K562 (cell line): Measurements from ENCODE around the gene KCNN4. TPM values are rescaled to one million over a fixed set of nuclear protein-coding genes. Genes with fewer than 3 reads are reported as not detected.

ENCODE experiments used
- ATAC-seq: fragments of 200-7000 bp; cut with Tn5 transposase; 3 replicates; pipeline ENCODE4 v1.9.1; 2020; ENCODE audit warnings: moderate library complexity
- BruUV-seq: library from RNA; stranded (reverse); fragments of 400-500 nt; replicated peaks from 2 replicates; lab custom pipeline; 2021; lab: Mats Ljungman, UMichigan
- CTCF ChIA-PET: fragments of 300-600 bp; formaldehyde crosslinking; extraction: SDS; loops from one replicate; lab custom pipeline; 2021; ENCODE audit warnings: low intra/inter-chr PET ratio; lab: Yijun Ruan, JAX
- POLR2A ChIA-PET: fragments of 300-600, 350-650 bp; sonication (Branson Sonifier 250); formaldehyde crosslinking; extraction: SDS; loops from one replicate; lab custom pipeline; 2021; ENCODE audit warnings: antibody characterized with exemption, inconsistent platforms; lab: Yijun Ruan, JAX
- DNase-seq, 4 experiments: peaks; one replicate each; pipeline versions ENCODE4 v3.0.0 to v3.0.0-alpha.2; 2011 to 2018; ENCODE audit warnings: low spot score in 3 of 4, mixed read lengths in 3 of 4; ENCODE audit errors: extremely low read depth in 1 of 4
- FAIRE-seq: peaks from 2 replicates; lab custom pipeline; 2011; peaks lifted over from hg19 to GRCh38; lab: Jason Lieb, UNC
- H2AFZ ChIP-seq: 2 replicates; pipeline ENCODE4 v1.6.0; 2011; ENCODE audit warnings: low read depth, low read length, control low read depth, inconsistent platforms
- H3K27ac ChIP-seq: fragments of 200-600 bp; 3 replicates; pipeline ENCODE4 v1.8.0; 2011; ENCODE audit warnings: low read depth, mild to moderate bottlenecking, control low read depth, inconsistent platforms, low read length, moderate library complexity, mixed read lengths; ENCODE audit errors: extremely low read depth
- H3K27me3 ChIP-seq, 2 experiments: fragments of 300-600 bp in 1 of 2; 2 replicates in 1 of 2; 3 replicates in 1 of 2; pipeline versions ENCODE4 v1.6.0 to v1.8.0; 2011; ENCODE audit warnings: inconsistent platforms in 2 of 2, low read length in 2 of 2, mild to moderate bottlenecking in 1 of 2, mixed read lengths in 1 of 2, moderate library complexity in 1 of 2; ENCODE audit not compliant: control insufficient read depth in 2 of 2, insufficient read depth in 2 of 2
- H3K36me3 ChIP-seq: fragments of 300-600 bp; 3 replicates; pipeline ENCODE4 v1.8.0; 2011; ENCODE audit warnings: mild to moderate bottlenecking, low read length, inconsistent platforms; ENCODE audit not compliant: control insufficient read depth, insufficient read depth
- H3K4me1 ChIP-seq, 2 experiments: fragments of 200-600 bp in 1 of 2; replicated peaks in 1 of 2; 2 replicates in 1 of 2; 3 replicates in 1 of 2; pipeline versions ENCODE4 v1.5.1 to v1.8.0; 2011; ENCODE audit warnings: inconsistent platforms in 2 of 2, low read length in 2 of 2, mild to moderate bottlenecking in 1 of 2, mixed read lengths in 1 of 2, moderate library complexity in 1 of 2; ENCODE audit not compliant: control insufficient read depth in 2 of 2, insufficient read depth in 2 of 2
- H3K4me2 ChIP-seq: 2 replicates; pipeline ENCODE4 v1.6.1; 2011; ENCODE audit warnings: low read length, control low read depth, inconsistent platforms, mixed read lengths; ENCODE audit not compliant: insufficient read depth
- H3K4me3 ChIP-seq: fragments of 200-600 bp; sonication (generic), shearing (Covaris generic); 2 replicates; pipeline ENCODE4 v1.5.1; 2016; ENCODE audit warnings: control low read depth, inconsistent platforms
- H3K79me2 ChIP-seq: fragments of 200-600 bp; 3 replicates; pipeline ENCODE4 v1.8.0; 2011; ENCODE audit warnings: low read length, inconsistent platforms; ENCODE audit not compliant: control insufficient read depth, insufficient read depth
- H3K9ac ChIP-seq, 2 experiments: 2 replicates each; pipeline versions ENCODE4 v1.6.0 to v1.6.1; 2011; ENCODE audit warnings: low read depth in 2 of 2, low read length in 2 of 2, control low read depth in 1 of 2, inconsistent platforms in 1 of 2, mild to moderate bottlenecking in 1 of 2, mixed read lengths in 1 of 2; ENCODE audit not compliant: insufficient read depth in 1 of 2
- H3K9me1 ChIP-seq: one replicate; pipeline ENCODE4 v1.6.0; 2011; ENCODE audit warnings: inconsistent platforms, mild to moderate bottlenecking, low read length, moderate library complexity; ENCODE audit not compliant: control insufficient read depth, insufficient read depth
- H3K9me3 ChIP-seq: replicated peaks from 2 replicates; pipeline ENCODE4 v1.5.1; 2011; ENCODE audit warnings: low read depth, low read length, inconsistent platforms; ENCODE audit not compliant: control insufficient read depth, insufficient read depth
- H4K20me1 ChIP-seq: replicated peaks from 2 replicates; pipeline ENCODE4 v1.6.1; 2011; ENCODE audit warnings: low read length, inconsistent platforms, mixed read lengths; ENCODE audit not compliant: control insufficient read depth, insufficient read depth
- ARHGAP35 ChIP-seq: fragments of 450-650 bp; IDR thresholded peaks from 2 replicates; pipeline ENCODE4 v1.6.1; 2018; ENCODE audit not compliant: partially characterized antibody
- ARID4B ChIP-seq: sonication (generic); formaldehyde crosslinking; IDR thresholded peaks from 2 replicates; pipeline ENCODE4 v1.8.0; 2022; ENCODE audit warnings: mild to moderate bottlenecking, missing genetic modification reagents
- HDAC8 ChIP-seq: fragments of 450-650 bp; IDR thresholded peaks from 2 replicates; pipeline ENCODE4 v1.6.1; 2016; ENCODE audit warnings: mild to moderate bottlenecking, missing genetic modification characterization, moderate library complexity, missing compliant biosample characterization
- MAX ChIP-seq: sonication (generic); formaldehyde crosslinking; IDR thresholded peaks from 2 replicates; pipeline ENCODE4 v1.9.0; 2022; ENCODE audit warnings: mild to moderate bottlenecking, missing genetic modification reagents
- NR2C1 ChIP-seq, 2 experiments: fragments of 450-650 bp; IDR thresholded peaks; 2 replicates each; pipeline ENCODE4 v1.6.1; 2017; ENCODE audit warnings: mild to moderate bottlenecking in 2 of 2, antibody characterized with exemption in 1 of 2, inconsistent platforms in 1 of 2, missing compliant biosample characterization in 1 of 2, missing genetic modification characterization in 1 of 2
- NR2C2 ChIP-seq, 2 experiments: fragments of 200-800 bp in 1 of 2; sonication (Bioruptor generic) in 1 of 2; sonication (generic) in 1 of 2; formaldehyde crosslinking in 1 of 2; IDR thresholded peaks; 2 replicates each; pipeline versions ENCODE4 v1.6.1 to v1.8.0; 2016 to 2022; ENCODE audit warnings: mild to moderate bottlenecking in 1 of 2, missing compliant biosample characterization in 1 of 2, missing genetic modification characterization in 1 of 2, missing genetic modification reagents in 1 of 2
- STAT5B ChIP-seq: fragments of 250-450 bp; sonication (Bioruptor Pico); IDR thresholded peaks from 2 replicates; pipeline ENCODE4 v1.8.0; 2021; ENCODE audit warnings: mild to moderate bottlenecking, inconsistent platforms
- ZFP36 ChIP-seq: fragments of 150-350 bp; IDR thresholded peaks from 2 replicates; pipeline ENCODE4 v1.6.1; 2018; ENCODE audit warnings: low read length, low read depth; ENCODE audit not compliant: partially characterized antibody
- ZNF12 ChIP-seq: sonication (generic); formaldehyde crosslinking; IDR thresholded peaks from 2 replicates; pipeline ENCODE4 v1.4.0; 2020; ENCODE audit warnings: mild to moderate bottlenecking, missing genetic modification reagents
- ZNF609 ChIP-seq: sonication (generic); formaldehyde crosslinking; IDR thresholded peaks from 2 replicates; pipeline ENCODE4 v1.8.1; 2023; ENCODE audit warnings: missing genetic modification reagents, mild to moderate bottlenecking, borderline replicate concordance
- WGBS: fragments of 100-300 bp; shearing (Covaris generic); methylation state at CpG from one replicate; pipeline ENCODE4 v1.1.6; 2016; ENCODE audit warnings: low coverage, mixed read lengths; ENCODE audit not compliant: insufficient coverage; ENCODE audit errors: missing lambda C conversion rate; 5-methylcytosine and 5-hydroxymethylcytosine counted together
- in situ Hi-C: fragments of 300-500 bp; cut with MboI; formaldehyde crosslinking; loops from 4 replicates; pipeline ENCODE4 v1.15.0; 2018; ENCODE audit warnings: inconsistent platforms, mixed read lengths
- intact Hi-C: fragments of 100-400 bp; cut with micrococcal nuclease; formaldehyde crosslinking; loops from 2 replicates; pipeline ENCODE4 v1.14.2; 2022
- polyA plus RNA-seq, 8 experiments: library from polyadenylated mRNA; depleted of rRNA in 4 of 8; stranded (reverse) in 5 of 8; unstranded in 3 of 8; fragments of >200 nt; fragmentation: Nextera tagmentation in 2 of 8; fragmentation: Illumina TruSeq in 1 of 8; extraction: Ambion mirVana in 2 of 8; extraction: Trizol in 1 of 8; gene quantifications; 2 replicates each; pipeline versions ENCODE4 v1.2.1 to v1.2.3, GENCODE V29; 2011 to 2014; ENCODE audit warnings: inconsistent platforms in 1 of 8, missing spikeins in 1 of 8
- total RNA-seq, 7 experiments: library from RNA; depleted of rRNA in 6 of 7; stranded (reverse); fragments of >200 nt in 6 of 7; fragmentation: Illumina TruSeq in 2 of 7; extraction: Trizol in 2 of 7; gene quantifications; 2 replicates each; pipeline versions ENCODE4 v1.2.1 to v1.2.3, GENCODE V29; 2011 to 2021; ENCODE audit warnings: low replicate concordance in 1 of 7

Gene KCNN4
- total and polyA plus RNA-seq, 9 of the 15 experiments (the other 6 are each of a cell fraction or from before 2014, with no cell fraction given): 0.53 to 37.7 (median 25.9) TPM

- ChIA-PET POLR2A (no interaction called here), CTCF (no interaction called here)
- ATAC-seq (no peak), DNase-seq (no peak), FAIRE-seq (no peak)
- WGBS: 77% methylated on average over 5 of the region's 5 CpGs
- Histone ChIP-seq H3K4me2 (peak overlapping the region; percentile 73), H3K36me3 (no peaks in the 10 kb centered on the region), H3K4me3 (peak overlapping the region; percentile 22; the same call in 1 of the 2 replicates), H3K9me1 (no peaks in the 10 kb centered on the region), H3K9ac (peak overlapping the region in 1 of 2 experiments; percentile 75; a peak in 2 of 4 replicates), H4K20me1 (no peaks in the 10 kb centered on the region; the same call in 1 of the 2 replicates), H3K27me3 (peaks cover 6 to 15% of the 10 kb centered on the region in 2 experiments; a peak in 3 of 5 replicates), H3K79me2 (no peaks in the 10 kb centered on the region), H3K27ac (no peak overlapping the region), H2AFZ (peak overlapping the region; percentile 85), H3K4me1 (peaks cover 0 to 22% of the 10 kb centered on the region in 2 experiments; a peak in 4 of 5 replicates), H3K9me3 (no peaks in the 10 kb centered on the region)
- TF ChIP-seq HDAC8 (tag) (no peak), MAX (CRISPR knock-in tag) (peak; percentile 6; the same call in 1 of the 2 replicates), STAT5B (no peak), ARID4B (CRISPR knock-in tag) (peak; percentile 20; the same call in 1 of the 2 replicates), ZNF12 (CRISPR knock-in tag) (0 out of 2 replicates have a peak, but pooled peaks have one; percentile 24), NR2C1 (IDR thresholded peaks at IDR 0.05) (peak; percentile 62), NR2C1 (tag; IDR thresholded peaks at IDR 0.05) (peak; percentile 56; the same call in 1 of the 2 replicates), ZNF609 (CRISPR knock-in tag) (0 out of 2 replicates have a peak, but pooled peaks have one; percentile 57), NR2C2 (CRISPR knock-in tag; IDR thresholded peaks at IDR 0.05) (peak; percentile 91), NR2C2 (tag; IDR thresholded peaks at IDR 0.05) (peak; percentile 48; the same call in 1 of the 2 replicates), ZFP36 (peak; percentile 90), ARHGAP35 (peak; percentile 86)
- in situ Hi-C loops (no loop called here), intact Hi-C loops (no loop called here)
- BruUV-seq: no TSS peak
These were observed 17.3 kb upstream of the KCNN4 start for GRCh38 chr19:43798026-43798545.
